Progenitor cell of endocrine pancreas (in vitro differentiated cells): ENCODE data around the gene PHKB. TPM values are rescaled to one million over a fixed set of nuclear protein-coding genes. Genes with fewer than 3 reads are reported as not detected.

ENCODE experiments used
- DNase-seq: peaks from one replicate; pipeline ENCODE4 v3.0.0; 2021; ENCODE audit warnings: low spot score; ENCODE audit not compliant: unreplicated experiment
- H3K27ac Mint-ChIP-seq: 2 replicates; pipeline ENCODE4 v1.8.0; 2021; ENCODE audit warnings: mild to moderate bottlenecking, moderate library complexity, mixed read lengths
- H3K27me3 Mint-ChIP-seq: 2 replicates; pipeline ENCODE4 v1.8.0; 2021; ENCODE audit warnings: mixed read lengths
- H3K36me3 Mint-ChIP-seq: 2 replicates; pipeline ENCODE4 v1.8.0; 2022; ENCODE audit warnings: mixed read lengths; ENCODE audit not compliant: insufficient read depth
- H3K4me1 Mint-ChIP-seq: 2 replicates; pipeline ENCODE4 v1.8.0; 2021; ENCODE audit warnings: low read depth, mixed read lengths
- H3K4me3 Mint-ChIP-seq: 2 replicates; pipeline ENCODE4 v1.8.0; 2021; ENCODE audit warnings: low read depth, mild to moderate bottlenecking, moderate library complexity, mixed read lengths
- H3K9me3 Mint-ChIP-seq: 2 replicates; pipeline ENCODE4 v1.8.0; 2021; ENCODE audit warnings: low read depth, mixed read lengths
- CTCF ChIP-seq: fragments of 200-600 bp; sonication (generic); IDR thresholded peaks from one replicate; pipeline ENCODE4 v1.5.0; 2021; ENCODE audit warnings: antibody characterized with exemption, mild to moderate bottlenecking; ENCODE audit not compliant: unreplicated experiment
- total RNA-seq: library from RNA; stranded (reverse); gene quantifications from 2 replicates; pipeline ENCODE4 v1.2.1, GENCODE V29; 2021

PHKB gene
- total RNA-seq, 1 donor from 2014 or later: 94.1 TPM

DNA sequence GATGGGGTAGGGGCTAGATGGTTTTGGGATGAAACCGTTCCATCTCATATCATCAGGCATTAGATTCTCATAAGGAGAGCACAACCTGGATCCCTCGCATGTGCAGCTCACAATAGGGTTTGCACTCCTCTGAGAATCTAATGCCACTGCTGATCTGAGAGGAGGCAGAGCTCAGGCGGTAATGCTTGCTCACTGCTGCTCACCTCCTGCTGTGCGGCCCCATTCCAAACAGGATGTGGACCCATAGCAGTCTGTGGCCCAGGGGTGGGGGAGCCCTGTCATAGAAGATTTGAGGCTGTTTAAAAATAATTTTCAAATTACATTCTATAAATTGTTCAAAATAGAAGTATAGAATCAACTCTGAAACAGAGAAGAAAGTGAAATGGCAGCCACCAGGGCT lies 50.8 kb downstream of the PHKB start:
- no peak for DNase-seq
- no peaks in the 10 kb centered on the region for H3K4me1 Mint-ChIP-seq
- no peak overlapping the region for H3K4me3 Mint-ChIP-seq
- H3K9me3 Mint-ChIP-seq: no peaks in the 10 kb centered on the region
- peaks cover 5% of the 10 kb centered on the region for H3K36me3 Mint-ChIP-seq
- H3K27me3 Mint-ChIP-seq: no peaks in the 10 kb centered on the region
- TF ChIP-seq CTCF: no peak
- no peak overlapping the region for H3K27ac Mint-ChIP-seq

GRCh38 chr16:47519037-47519436 lies 57.9 kb downstream of the PHKB start:
- Mint-ChIP-seq H3K4me1 (peaks cover 7% of the 10 kb centered on the region), H3K4me3 (no peak overlapping the region), H3K36me3 (peaks cover 20% of the 10 kb centered on the region), H3K9me3 (peaks cover 15% of the 10 kb centered on the region), H3K27me3 (no peaks in the 10 kb centered on the region), H3K27ac (peak overlapping the region; percentile 62)
- no peak for DNase-seq
- TF ChIP-seq CTCF: no peak

GRCh38 chr16:47519546-47519945 lies 58.4 kb downstream of the PHKB start:
- Mint-ChIP-seq H3K27ac (peak overlapping the region; percentile 62), H3K9me3 (peaks cover 15% of the 10 kb centered on the region), H3K27me3 (no peaks in the 10 kb centered on the region), H3K36me3 (peaks cover 20% of the 10 kb centered on the region), H3K4me1 (peaks cover 8% of the 10 kb centered on the region), H3K4me3 (no peak overlapping the region)
- TF ChIP-seq CTCF: no peak
- no peak for DNase-seq

DNA sequence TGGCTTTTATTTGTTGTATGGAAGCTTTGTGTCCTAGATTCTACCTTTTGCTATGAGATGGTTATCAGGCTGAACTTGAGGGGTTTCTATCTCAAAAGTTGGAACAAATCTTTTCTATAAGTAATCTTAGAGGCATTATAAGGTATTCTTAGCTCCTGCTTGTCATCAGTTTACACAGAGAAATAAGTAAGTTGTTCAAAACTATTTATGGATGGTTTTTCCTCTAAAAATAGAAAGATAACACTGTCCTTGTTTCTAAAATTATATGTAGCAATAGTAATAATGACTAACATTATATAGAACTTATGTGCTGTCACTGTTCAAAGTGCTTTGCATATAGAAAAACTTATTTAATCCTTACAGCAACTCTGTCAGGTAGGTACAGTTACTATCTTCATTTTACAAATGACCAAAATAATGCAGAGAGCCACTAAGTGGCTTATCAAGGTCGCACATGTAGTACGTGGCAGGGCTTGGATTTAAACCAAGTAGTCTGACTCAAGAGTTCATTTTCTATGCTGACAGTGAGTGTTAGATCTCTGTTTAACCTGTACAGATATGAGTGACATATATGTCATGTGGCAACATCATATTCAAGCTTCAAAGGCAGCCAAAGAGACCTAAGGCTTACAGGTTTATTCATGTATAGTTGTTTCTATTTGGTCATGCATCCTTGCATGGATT lies 59.0 kb downstream of the PHKB start:
- Mint-ChIP-seq H3K36me3 (peaks cover 20% of the 10 kb centered on the region), H3K27me3 (no peaks in the 10 kb centered on the region), H3K4me3 (no peak overlapping the region), H3K4me1 (peaks cover 8% of the 10 kb centered on the region), H3K27ac (no peak overlapping the region), H3K9me3 (peaks cover 15% of the 10 kb centered on the region)
- DNase-seq: no peak
- no peak for TF ChIP-seq CTCF

DNA sequence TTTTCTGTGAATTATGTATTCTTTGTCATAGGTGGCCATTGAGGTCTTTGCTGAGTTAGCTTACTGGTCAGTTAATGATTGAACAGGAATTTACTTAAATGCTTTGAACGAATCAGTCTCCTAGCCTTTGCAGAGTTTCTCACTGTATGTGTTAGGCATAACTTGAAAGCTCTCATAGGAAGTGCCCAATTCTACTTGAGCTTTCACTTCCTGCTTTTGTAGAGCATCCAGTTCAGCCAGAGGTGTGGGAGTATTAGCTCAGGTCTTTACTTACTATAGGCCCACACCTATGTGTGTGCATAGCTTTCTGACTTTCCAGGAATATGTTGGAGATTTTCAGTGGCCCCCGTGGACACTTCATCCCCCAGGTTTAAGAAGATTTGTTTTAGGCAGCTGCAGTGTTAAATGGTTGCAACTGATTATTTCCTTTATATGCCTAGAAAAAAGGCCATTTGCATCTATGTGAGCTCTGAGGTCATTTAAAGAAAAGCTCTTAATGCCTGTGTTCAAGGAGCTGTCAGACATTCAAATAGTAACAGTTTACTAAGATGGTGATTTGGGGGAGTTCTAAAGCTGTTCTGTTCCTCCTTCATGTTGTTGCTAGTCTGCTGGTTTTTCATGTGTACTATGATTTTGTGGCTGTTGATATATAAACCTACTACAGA lies 62.3 kb downstream of the PHKB start:
- H3K36me3 Mint-ChIP-seq: peaks cover 16% of the 10 kb centered on the region
- no peaks in the 10 kb centered on the region for H3K27me3 Mint-ChIP-seq
- peaks cover 8% of the 10 kb centered on the region for H3K4me1 Mint-ChIP-seq
- no peak overlapping the region for H3K4me3 Mint-ChIP-seq
- peaks cover 15% of the 10 kb centered on the region for H3K9me3 Mint-ChIP-seq
- H3K27ac Mint-ChIP-seq: peak overlapping the region; percentile 27
- no peak for DNase-seq
- no peak for TF ChIP-seq CTCF
